Rectal smooth muscle tissue (tissue), 1 donor: ENCODE measurements around the gene NUP93.

ENCODE experiments used
- H3K27ac ChIP-seq: one replicate; pipeline ENCODE4 v1.7.0; 2013; ENCODE audit warnings: low read depth, low read length, inconsistent platforms
- H3K27me3 ChIP-seq: one replicate; pipeline ENCODE4 v1.7.0; 2013; ENCODE audit warnings: low read length; ENCODE audit not compliant: control insufficient read depth, insufficient read depth
- H3K36me3 ChIP-seq: one replicate; pipeline ENCODE4 v1.7.0; 2013; ENCODE audit warnings: low read length; ENCODE audit not compliant: control insufficient read depth, insufficient read depth
- H3K4me1 ChIP-seq: one replicate; pipeline ENCODE4 v1.7.0; 2013; ENCODE audit warnings: low read length; ENCODE audit not compliant: control insufficient read depth, insufficient read depth
- H3K4me3 ChIP-seq: one replicate; pipeline ENCODE4 v1.7.0; 2013; ENCODE audit warnings: low read length
- H3K9ac ChIP-seq: one replicate; pipeline ENCODE4 v1.7.0; 2013; ENCODE audit warnings: low read length

NUP93 gene

DNA sequence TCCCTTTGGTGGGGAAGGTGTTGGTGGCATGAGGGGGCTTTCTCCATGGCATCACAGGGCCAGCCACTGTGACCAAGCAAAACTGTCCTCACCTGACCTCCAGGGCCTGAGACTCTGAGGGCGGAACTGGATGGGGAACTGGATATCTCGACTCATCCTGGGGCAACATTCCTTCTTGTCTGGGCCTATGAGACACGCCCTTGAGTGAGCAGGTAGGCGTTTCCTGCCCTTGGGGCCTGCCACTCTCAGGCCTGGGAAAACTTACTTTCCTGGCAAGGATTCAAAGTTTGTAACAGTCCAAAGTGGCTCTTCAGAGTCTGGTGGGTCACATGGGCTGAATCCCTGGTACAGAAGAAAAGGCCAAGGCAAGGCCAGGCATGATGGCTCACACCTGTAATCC, 38.0 kb upstream of the NUP93 start:
- no peaks in the 10 kb centered on the region for H3K4me1 ChIP-seq
- no peak overlapping the region for H3K9ac ChIP-seq
- no peaks in the 10 kb centered on the region for H3K36me3 ChIP-seq
- H3K27me3 ChIP-seq = no peaks in the 10 kb centered on the region
- no peak overlapping the region for H3K27ac ChIP-seq
- H3K4me3 ChIP-seq = no peak overlapping the region

DNA sequence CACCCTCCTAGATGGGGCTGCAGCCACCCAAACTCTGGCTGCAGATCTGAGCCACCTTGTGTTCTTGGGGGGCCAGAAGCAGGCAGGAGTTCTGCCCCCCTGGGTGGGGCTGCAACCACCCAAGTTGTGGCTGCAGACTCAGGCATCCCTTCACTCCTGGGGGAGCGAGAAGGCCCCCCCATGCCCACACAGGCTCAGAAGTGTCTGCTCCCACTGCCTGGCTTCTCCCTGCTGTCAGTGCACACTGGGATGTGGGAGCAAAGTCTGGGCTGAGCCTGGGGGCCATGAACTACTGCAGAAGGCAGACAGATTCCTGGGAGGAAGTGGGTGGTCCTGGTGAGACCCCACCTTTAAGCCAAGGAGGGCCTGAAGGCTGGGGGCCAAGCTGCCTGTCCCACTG, 34.7 kb upstream of the NUP93 start:
- no peaks in the 10 kb centered on the region for H3K27me3 ChIP-seq

DNA sequence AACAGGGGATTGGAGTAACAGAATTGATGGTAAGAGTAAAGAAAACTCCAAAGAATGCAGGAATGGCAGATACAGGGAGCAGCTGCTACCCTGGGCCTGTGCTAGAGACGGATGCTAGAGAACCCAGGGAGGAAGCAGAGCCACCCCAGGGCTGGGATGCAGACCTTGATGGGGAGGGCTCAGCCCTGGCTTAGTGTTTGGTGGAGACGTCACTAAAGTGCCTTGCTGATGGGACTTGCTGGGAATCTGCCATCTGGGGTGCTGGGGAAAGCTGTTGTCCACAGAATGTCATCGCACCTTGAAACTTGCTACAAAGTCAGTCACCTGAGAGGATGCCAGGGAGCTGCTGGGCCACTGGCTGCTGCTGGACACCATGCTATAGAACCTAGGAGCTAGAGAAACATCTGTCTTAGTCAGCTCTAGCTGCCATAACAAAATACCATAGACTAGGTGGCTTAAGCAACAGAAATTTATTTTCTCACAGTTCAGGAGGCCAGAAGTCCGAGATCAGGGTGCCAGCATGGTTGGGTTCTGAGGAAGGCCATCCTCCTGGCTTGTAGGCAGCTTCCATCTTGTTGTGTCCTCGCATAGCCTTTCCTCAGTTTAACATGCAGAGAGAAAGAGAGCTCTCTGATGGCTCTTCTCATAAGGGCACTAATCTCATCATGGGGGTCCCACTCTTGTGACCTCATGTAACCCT, 32.3 kb upstream of the NUP93 start:
- H3K9ac ChIP-seq = no peak overlapping the region
- no peaks in the 10 kb centered on the region for H3K4me1 ChIP-seq
- no peaks in the 10 kb centered on the region for H3K36me3 ChIP-seq
- H3K4me3 ChIP-seq = no peak overlapping the region
- no peaks in the 10 kb centered on the region for H3K27me3 ChIP-seq
- H3K27ac ChIP-seq = no peak overlapping the region

More for the DNA sequence above, 34.7 kb upstream of the NUP93 start:
- no peaks in the 10 kb centered on the region for H3K4me1 ChIP-seq
- no peak overlapping the region for H3K27ac ChIP-seq
- no peak overlapping the region for H3K4me3 ChIP-seq
- no peak overlapping the region for H3K9ac ChIP-seq
- H3K36me3 ChIP-seq = no peaks in the 10 kb centered on the region

DNA sequence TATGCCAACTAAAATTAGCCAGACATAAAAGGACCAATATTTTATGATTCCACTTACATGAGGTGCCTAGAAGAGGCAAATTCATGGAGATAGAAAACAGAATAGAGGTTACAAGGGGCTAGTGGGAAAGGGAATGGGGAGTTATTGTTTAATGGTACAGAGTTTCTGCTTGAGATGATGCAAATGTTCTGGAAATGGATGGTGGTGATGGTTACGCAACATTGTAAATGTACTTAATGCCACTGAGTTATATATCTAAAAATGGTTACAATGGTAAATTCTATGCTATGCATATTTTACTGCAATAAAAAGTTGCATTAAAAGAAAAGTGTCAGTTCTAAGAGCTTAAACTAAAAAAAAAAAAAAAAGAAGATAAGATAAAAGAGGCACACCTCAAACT, 29.7 kb upstream of the NUP93 start:
- no peak overlapping the region for H3K27ac ChIP-seq
- H3K4me3 ChIP-seq = no peak overlapping the region
- no peaks in the 10 kb centered on the region for H3K27me3 ChIP-seq
- no peaks in the 10 kb centered on the region for H3K36me3 ChIP-seq
- H3K4me1 ChIP-seq = no peaks in the 10 kb centered on the region
- H3K9ac ChIP-seq = no peak overlapping the region

DNA sequence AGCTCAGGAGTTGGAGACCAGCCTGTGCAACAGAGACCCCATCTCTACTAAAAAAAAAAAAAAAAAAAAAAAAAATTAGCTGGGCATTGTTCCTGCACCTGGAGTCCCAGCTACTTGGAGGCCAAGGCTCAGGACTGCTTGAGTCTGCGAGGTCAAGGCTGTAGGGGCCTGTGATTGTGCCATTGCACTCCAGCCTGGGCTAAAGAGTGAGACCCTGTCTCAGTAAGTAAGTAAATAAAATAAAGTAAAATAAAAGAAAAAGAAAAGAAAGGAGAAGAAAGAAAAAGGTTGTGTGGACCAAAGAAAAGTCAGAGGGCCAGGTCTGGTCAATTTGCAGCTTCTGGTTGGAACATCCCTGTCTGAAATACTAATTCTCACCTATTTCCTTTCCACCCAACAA, 29.3 kb upstream of the NUP93 start:
- H3K4me1 ChIP-seq = no peaks in the 10 kb centered on the region
- no peak overlapping the region for H3K27ac ChIP-seq
- no peak overlapping the region for H3K9ac ChIP-seq
- H3K27me3 ChIP-seq = no peaks in the 10 kb centered on the region
- no peak overlapping the region for H3K4me3 ChIP-seq
- H3K36me3 ChIP-seq = no peaks in the 10 kb centered on the region

DNA sequence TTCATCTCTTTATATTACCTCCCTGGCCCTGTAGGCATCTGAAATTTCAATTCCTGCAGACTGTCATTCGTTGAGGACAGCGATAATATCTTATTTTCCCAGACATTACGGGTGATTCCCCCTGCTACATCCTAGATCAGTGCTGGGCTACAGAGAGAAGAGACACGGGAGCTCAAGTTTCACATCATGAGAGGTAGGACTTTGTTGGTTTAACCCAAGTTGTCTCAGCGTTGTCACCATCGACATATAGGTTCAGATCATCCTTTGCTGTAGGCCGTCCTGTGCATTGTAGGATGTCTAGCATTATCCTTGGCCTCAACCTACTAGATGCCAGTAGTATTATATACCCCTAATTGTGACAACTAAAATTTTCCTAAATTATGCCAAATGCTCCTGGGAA, 28.4 kb upstream of the NUP93 start:
- H3K27ac ChIP-seq = no peak overlapping the region
- no peak overlapping the region for H3K4me3 ChIP-seq
- no peak overlapping the region for H3K9ac ChIP-seq
- H3K36me3 ChIP-seq = no peaks in the 10 kb centered on the region
- no peaks in the 10 kb centered on the region for H3K4me1 ChIP-seq
- no peaks in the 10 kb centered on the region for H3K27me3 ChIP-seq

DNA sequence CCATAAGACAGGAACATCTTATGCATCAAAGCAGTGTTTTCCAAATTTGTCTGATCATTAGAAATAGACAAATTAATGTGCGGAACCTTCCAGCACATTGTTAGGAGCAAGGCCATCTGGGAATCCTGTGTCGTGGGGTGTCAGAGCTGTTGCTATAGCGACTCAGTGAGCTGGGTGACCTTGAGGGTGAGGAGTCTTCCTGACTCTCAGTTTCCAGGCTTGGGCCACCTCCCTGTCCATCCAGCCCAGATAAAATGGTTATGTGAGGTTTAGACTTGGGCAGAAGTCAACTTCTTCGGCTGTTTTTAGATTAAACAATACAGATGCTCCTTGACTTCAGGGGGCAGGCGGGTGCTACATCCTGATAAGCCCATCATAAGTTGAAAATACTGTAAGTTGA, 27.1 kb upstream of the NUP93 start:
- no peak overlapping the region for H3K27ac ChIP-seq
- H3K4me1 ChIP-seq = no peaks in the 10 kb centered on the region
- no peak overlapping the region for H3K4me3 ChIP-seq
- no peak overlapping the region for H3K9ac ChIP-seq
- H3K36me3 ChIP-seq = no peaks in the 10 kb centered on the region
- H3K27me3 ChIP-seq = no peaks in the 10 kb centered on the region

DNA sequence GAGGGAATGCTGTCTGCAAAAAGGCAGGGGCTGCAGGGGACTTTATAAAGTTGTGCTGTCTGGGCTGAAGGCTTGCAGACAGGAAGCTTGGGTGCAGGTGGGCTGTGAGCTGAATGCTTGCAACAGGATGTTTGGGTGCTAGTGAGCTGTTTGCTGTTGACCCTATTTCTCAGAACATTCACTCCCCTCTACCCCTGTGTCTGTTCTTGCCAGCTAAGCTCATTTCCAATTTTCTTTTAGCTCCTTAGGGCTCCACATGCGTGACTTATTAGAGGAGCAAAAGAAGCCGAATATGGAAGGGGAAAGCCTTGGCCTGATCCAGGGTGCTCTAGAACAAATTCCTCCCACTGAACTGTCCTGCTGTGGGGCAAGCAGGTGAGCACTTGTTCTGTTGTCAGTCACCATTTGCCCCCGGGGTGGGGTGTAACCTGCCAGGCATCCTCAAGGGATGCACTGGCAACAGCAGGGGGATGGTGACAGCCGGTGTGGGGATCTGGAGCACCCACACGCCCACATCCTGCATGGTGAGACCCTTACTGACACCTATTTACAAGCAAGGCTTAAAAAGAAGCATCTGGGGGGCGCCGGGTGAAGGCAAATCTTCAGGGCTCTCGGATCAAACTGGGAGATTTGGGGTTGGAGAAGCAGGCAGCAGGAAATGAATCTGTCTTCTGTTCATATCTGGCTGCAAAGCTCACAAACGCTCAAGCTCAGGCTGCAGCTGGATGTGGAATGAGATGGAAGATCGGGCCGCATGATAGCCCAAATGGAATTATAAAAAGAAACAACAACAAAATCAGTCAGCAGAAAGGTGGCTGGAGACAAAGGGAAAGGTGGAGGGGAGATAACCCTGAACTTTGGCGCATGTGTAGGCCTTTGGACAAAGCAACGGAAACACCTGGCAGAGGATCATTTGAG, 21.1 kb upstream of the NUP93 start:
- no peak overlapping the region for H3K4me3 ChIP-seq
- no peaks in the 10 kb centered on the region for H3K4me1 ChIP-seq
- H3K9ac ChIP-seq = no peak overlapping the region
- H3K36me3 ChIP-seq = no peaks in the 10 kb centered on the region
- no peak overlapping the region for H3K27ac ChIP-seq
- no peaks in the 10 kb centered on the region for H3K27me3 ChIP-seq

DNA sequence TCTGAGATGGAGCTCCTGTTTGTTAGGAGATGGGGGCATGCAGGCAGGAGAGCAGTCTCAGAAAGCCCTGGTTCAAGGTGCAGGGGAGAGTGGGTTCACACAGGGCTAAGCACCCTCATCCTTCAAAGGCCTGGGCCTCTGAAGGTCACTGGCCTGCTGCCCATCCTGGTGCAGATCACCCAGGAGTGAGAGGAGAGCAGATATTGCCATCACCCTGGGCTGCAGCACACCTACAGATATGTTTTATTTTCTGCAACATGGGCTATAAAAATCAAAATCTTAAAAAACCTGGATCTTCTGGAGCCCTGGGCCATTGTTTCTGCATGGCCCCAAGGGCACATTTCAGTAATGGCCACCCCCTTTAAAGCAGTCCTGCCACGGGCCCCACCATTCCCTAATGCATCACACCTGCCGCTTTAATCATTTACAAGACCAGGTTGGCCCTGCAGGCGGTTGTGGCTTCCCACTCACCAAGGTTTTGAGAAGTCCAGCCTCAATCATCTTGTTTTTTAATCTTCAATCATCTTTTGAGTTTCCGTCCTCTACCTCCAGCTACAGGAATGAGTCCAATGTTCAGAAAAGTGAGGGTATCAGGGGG, 20.4 kb upstream of the NUP93 start:
- Histone ChIP-seq H3K9ac (no peak overlapping the region), H3K36me3 (no peaks in the 10 kb centered on the region), H3K27me3 (no peaks in the 10 kb centered on the region), H3K4me3 (no peak overlapping the region), H3K27ac (no peak overlapping the region), H3K4me1 (no peaks in the 10 kb centered on the region)

DNA sequence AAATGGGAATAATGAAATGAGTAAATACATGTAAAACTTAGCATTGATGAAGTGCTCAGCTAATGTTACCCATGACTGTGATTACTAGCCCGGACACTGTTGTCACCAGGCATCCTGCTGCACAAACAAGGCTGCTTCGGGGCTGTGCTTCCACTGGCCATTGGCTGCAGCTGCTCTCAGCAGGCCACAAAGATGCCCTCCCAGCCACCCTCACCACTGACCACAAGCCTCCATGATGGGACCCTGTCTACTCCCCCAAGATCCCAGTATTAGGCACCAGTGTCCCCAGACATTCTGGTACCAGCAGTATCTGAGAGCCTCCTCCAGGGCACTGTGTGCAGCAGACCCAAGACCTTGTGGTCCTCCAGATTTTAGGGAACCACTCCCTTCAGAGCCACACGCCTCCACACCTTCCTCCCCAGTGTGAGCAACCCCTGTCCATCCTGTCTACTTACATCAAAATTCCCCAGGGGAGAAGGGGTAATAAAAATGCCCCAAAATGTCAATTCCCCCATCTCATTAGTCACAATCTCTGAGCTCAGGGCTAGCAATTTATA, 19.7 kb upstream of the NUP93 start:
- Histone ChIP-seq H3K27me3 (no peaks in the 10 kb centered on the region), H3K27ac (no peak overlapping the region), H3K4me1 (no peaks in the 10 kb centered on the region), H3K9ac (no peak overlapping the region), H3K36me3 (no peaks in the 10 kb centered on the region), H3K4me3 (no peak overlapping the region)

DNA sequence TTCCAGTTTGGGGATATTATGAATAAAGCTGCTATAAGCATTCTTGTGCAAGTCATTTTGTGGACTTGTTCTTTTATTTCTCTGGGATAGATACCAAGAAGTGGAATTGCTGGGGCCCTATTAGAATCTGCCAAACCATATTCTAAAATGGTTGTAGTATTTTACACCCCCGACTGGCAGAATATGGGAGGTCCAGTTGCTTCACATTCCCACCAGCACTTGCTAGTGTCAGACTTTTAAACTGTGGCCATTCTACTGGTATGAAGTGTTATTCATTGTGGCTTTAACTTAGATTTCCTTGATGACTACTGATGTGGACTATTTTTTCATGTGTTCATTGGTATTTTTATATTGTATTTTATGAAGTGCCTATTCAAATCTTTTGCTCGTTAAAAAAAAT, 18.1 kb upstream of the NUP93 start:
- no peak overlapping the region for H3K27ac ChIP-seq
- H3K27me3 ChIP-seq = no peaks in the 10 kb centered on the region
- H3K4me1 ChIP-seq = no peaks in the 10 kb centered on the region
- H3K36me3 ChIP-seq = no peaks in the 10 kb centered on the region
- no peak overlapping the region for H3K9ac ChIP-seq
- no peak overlapping the region for H3K4me3 ChIP-seq

DNA sequence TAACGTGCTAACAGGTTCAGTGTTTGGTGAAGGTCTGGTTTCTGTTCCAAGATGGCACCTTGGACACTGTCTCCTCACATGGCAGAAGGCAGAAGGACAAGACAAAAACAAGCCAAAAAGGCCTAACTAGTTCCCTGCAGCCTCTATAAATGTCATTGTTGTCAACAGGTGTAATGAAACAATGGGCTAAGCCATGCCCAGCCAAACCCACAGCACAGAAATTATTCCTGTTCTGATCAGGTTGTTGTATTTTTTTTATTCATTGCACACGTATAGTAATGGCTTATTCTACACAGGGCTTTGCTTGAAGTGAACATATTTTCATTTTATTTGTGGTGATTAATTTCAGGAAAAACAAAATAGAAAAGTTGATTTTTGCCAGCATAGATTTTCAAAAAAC, 16.1 kb upstream of the NUP93 start:
- Histone ChIP-seq H3K27ac (no peak overlapping the region), H3K4me3 (no peak overlapping the region)

More for the DNA sequence above, 16.1 kb upstream of the NUP93 start:
- no peaks in the 10 kb centered on the region for H3K4me1 ChIP-seq
- no peak overlapping the region for H3K9ac ChIP-seq
- H3K36me3 ChIP-seq = no peaks in the 10 kb centered on the region
- no peaks in the 10 kb centered on the region for H3K27me3 ChIP-seq
